PC-9 (cell line): ENCODE data around the gene MTLN.
"Not testable (repeated sequence)": the region's sequence is repeated elsewhere in the genome, so short reads cannot be mapped to it uniquely, and the experiment has no call there.

Source experiments
- EZH2 ChIP-seq: fragments of 200-600 bp; sonication (generic); IDR thresholded peaks from 2 replicates; pipeline ENCODE4 v1.8.0; 2017; ENCODE audit warnings: antibody characterized with exemption, low read depth
- TF ChIP-seq, protein P1 (sequence below): fragments of 200-600 bp; sonication (generic); conservative IDR thresholded peaks from 2 replicates; pipeline ENCODE4 v1.6.1; 2017; ENCODE audit warnings: mixed run types, antibody characterized with exemption, mild to moderate bottlenecking, moderate library complexity

DNA sequence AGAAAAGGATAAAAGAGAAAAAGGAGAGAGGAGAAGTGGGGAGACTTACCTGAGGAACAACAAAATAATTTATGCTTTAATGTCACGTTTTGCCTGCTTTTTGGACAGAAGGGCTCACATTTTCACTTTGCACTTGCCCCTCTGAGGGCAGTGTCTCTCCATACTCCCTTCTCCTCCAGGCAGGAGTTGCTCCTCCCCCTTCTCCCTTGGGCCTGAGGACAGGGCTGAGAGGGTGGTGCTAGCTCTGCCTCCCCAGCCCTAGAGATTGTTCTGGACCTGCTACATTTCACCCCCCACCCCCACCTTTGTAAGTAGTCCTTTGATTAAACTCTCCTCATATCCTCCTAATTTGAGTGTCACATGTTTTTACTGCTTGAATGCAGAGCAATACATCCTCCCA is 17.5 kb upstream of the MTLN start:
- TF ChIP-seq, protein P1, sequence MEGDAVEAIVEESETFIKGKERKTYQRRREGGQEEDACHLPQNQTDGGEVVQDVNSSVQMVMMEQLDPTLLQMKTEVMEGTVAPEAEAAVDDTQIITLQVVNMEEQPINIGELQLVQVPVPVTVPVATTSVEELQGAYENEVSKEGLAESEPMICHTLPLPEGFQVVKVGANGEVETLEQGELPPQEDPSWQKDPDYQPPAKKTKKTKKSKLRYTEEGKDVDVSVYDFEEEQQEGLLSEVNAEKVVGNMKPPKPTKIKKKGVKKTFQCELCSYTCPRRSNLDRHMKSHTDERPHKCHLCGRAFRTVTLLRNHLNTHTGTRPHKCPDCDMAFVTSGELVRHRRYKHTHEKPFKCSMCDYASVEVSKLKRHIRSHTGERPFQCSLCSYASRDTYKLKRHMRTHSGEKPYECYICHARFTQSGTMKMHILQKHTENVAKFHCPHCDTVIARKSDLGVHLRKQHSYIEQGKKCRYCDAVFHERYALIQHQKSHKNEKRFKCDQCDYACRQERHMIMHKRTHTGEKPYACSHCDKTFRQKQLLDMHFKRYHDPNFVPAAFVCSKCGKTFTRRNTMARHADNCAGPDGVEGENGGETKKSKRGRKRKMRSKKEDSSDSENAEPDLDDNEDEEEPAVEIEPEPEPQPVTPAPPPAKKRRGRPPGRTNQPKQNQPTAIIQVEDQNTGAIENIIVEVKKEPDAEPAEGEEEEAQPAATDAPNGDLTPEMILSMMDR: not testable (repeated sequence)
- not testable (repeated sequence) for TF ChIP-seq EZH2
